ENCODE measurements around the gene TANC1. TPM values are rescaled to one million over a fixed set of nuclear protein-coding genes. Genes with fewer than 3 reads are reported as not detected.

TANC1 gene
- total RNA-seq, 1 donor from 2014 or later = 36.9 TPM

DNA sequence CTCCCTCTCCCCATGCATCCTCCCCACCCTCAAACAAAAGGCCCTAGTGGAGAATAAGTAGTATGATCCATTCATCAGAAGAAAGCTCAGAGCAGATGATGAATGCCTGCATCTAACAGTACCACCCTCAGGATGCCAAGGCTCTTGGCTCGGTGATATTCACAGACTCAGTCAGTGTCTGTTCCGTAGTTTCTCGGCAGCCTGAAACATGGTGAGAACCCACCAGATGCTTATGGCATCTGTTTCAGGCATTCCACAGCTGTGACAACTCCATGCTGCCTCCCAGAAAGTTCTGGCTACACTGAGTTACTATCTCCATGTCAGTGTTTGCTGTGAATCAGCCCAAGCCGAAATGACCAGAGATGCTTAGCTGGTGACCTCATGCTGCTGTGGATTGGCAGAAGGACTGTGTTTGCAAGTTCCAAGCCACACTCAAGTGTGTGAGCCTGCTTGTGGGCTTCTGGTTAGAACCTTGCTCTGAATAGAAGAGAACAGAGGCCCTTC lies 234.2 kb downstream of the TANC1 start:
- DNase-seq (ENCODE audit: extremely low spot score, unreplicated experiment) = no peak
- TF ChIP-seq, protein P1, sequence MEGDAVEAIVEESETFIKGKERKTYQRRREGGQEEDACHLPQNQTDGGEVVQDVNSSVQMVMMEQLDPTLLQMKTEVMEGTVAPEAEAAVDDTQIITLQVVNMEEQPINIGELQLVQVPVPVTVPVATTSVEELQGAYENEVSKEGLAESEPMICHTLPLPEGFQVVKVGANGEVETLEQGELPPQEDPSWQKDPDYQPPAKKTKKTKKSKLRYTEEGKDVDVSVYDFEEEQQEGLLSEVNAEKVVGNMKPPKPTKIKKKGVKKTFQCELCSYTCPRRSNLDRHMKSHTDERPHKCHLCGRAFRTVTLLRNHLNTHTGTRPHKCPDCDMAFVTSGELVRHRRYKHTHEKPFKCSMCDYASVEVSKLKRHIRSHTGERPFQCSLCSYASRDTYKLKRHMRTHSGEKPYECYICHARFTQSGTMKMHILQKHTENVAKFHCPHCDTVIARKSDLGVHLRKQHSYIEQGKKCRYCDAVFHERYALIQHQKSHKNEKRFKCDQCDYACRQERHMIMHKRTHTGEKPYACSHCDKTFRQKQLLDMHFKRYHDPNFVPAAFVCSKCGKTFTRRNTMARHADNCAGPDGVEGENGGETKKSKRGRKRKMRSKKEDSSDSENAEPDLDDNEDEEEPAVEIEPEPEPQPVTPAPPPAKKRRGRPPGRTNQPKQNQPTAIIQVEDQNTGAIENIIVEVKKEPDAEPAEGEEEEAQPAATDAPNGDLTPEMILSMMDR (IDR thresholded peaks at IDR 0.05) = no peak
- Mint-ChIP-seq H3K27me3 (ENCODE audit: unreplicated experiment) (no peaks in the 10 kb centered on the region), H3K4me3 (ENCODE audit: unreplicated experiment) (no peak overlapping the region), H3K4me1 (ENCODE audit: unreplicated experiment) (peaks cover 12% of the 10 kb centered on the region), H3K9me3 (ENCODE audit: unreplicated experiment) (no peaks in the 10 kb centered on the region), H3K27ac (ENCODE audit: unreplicated experiment) (peak overlapping the region; percentile 61), H3K36me3 (ENCODE audit: unreplicated experiment) (peaks cover 28% of the 10 kb centered on the region)

DNA sequence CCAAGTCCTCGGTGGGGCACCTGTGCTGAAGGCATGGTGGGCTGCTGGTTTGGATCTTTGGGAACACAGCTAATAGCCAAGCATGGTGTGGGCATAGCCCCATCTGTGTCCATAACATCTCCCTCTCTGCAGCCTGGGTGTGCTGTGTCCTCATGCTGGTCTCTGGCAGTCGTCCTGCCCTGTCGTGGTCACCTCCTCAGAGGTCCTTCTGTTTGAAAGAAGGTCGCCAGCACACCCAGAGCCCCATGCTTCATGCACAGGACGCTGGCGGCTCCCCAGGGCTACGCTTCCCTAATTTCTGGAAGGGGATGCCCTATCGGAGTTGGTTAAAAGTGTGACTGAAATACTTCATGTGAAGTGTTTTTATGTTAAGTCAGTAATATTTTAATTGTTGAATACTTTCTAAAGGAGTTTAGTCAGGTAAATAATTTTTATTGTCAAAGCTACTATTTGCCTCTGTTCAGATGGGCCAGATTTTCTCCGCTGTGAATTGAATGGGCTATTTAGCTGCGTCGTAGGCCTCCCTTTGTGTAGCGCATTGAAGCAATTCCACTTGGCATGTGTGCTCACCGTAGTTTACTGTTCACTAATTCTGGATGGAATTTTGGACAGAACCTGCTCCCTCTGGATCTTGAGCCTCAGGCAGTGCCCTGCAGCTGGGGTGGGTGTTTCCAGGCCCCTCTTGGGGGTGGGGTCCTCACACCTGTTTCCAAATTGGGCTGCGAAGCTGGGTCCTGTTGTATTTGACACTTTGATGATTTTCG lies 236.1 kb downstream of the TANC1 start:
- no peak for DNase-seq (ENCODE audit: extremely low spot score, unreplicated experiment)
- Mint-ChIP-seq H3K4me3 (ENCODE audit: unreplicated experiment) (no peak overlapping the region), H3K27me3 (ENCODE audit: unreplicated experiment) (no peaks in the 10 kb centered on the region), H3K4me1 (ENCODE audit: unreplicated experiment) (peaks cover 15% of the 10 kb centered on the region), H3K27ac (ENCODE audit: unreplicated experiment) (no peak overlapping the region), H3K9me3 (ENCODE audit: unreplicated experiment) (no peaks in the 10 kb centered on the region), H3K36me3 (ENCODE audit: unreplicated experiment) (peaks cover 16% of the 10 kb centered on the region)
- TF ChIP-seq, protein P1 (IDR thresholded peaks at IDR 0.05) = no peak

DNA sequence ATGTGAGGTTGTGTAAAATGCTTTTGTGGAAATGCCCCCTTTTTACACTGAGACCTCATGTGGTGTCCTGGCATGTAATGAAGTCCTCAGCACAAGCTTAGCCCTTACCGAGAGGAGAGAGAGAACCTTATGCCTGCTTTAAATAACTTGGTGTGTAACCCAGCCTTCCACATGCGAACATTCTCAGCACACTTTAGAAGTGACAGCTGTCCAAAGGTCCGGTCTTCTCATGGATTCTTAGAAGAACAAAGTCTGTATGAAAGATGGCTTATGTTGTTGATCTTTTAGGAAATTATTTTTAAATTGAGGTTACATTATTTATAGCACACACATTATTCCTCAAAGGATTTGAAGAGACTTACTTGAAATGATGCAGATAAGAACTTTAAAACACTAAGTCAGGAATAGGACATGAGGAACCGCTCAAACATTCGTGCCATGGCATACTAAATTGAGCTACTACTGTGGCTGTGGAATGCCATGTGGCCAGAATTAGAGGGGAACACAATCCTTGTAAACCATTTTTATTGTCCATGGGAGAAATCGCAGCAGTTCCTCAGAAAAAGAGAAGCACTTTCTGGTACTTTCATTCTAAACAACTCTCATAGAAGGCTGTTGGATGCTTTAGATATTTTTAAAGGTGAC lies 238.4 kb downstream of the TANC1 start:
- DNase-seq (ENCODE audit: extremely low spot score, unreplicated experiment) = no peak
- Mint-ChIP-seq H3K27ac (ENCODE audit: unreplicated experiment) (no peak overlapping the region), H3K4me1 (ENCODE audit: unreplicated experiment) (peaks cover 37% of the 10 kb centered on the region), H3K36me3 (ENCODE audit: unreplicated experiment) (peaks cover 10% of the 10 kb centered on the region), H3K4me3 (ENCODE audit: unreplicated experiment) (no peak overlapping the region), H3K9me3 (ENCODE audit: unreplicated experiment) (no peaks in the 10 kb centered on the region), H3K27me3 (ENCODE audit: unreplicated experiment) (no peaks in the 10 kb centered on the region)
- TF ChIP-seq, protein P1 (IDR thresholded peaks at IDR 0.05) = no peak

DNA sequence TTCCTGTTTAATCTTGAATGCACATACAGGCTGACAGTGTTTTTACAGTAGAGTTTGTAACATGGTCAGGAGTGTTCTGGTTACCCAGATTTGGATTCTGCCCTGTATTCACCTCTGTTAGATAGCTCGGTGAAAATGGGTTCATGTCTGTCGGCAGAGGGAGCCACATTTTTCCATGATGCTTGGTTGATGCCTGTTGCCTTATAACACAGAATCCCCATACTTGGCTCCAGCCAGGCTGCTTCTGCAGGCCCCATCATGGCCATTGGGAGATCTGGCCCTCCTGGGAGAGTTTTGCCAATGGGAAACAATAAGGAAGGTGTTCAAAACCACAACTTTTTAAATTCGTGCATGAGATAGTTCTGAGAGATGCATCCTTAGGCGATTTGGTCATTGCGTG lies 240.0 kb downstream of the TANC1 start:
- H3K27ac Mint-ChIP-seq (ENCODE audit: unreplicated experiment) = no peak overlapping the region

More for the DNA sequence above, 240.0 kb downstream of the TANC1 start:
- Mint-ChIP-seq H3K4me1 (ENCODE audit: unreplicated experiment) (peaks cover 32% of the 10 kb centered on the region), H3K27me3 (ENCODE audit: unreplicated experiment) (no peaks in the 10 kb centered on the region), H3K36me3 (ENCODE audit: unreplicated experiment) (peaks cover 14% of the 10 kb centered on the region), H3K9me3 (ENCODE audit: unreplicated experiment) (no peaks in the 10 kb centered on the region), H3K4me3 (ENCODE audit: unreplicated experiment) (no peak overlapping the region)
- no peak for DNase-seq (ENCODE audit: extremely low spot score, unreplicated experiment)
- TF ChIP-seq, protein P1 (IDR thresholded peaks at IDR 0.05) = no peak
